SH-SY5Y (cell line): Measurements from ENCODE around the gene RBM34.

ENCODE experiments used
- GATA2 ChIP-seq: IDR thresholded peaks from 2 replicates; pipeline ENCODE4 v1.6.1; 2011; ENCODE audit warnings: mild to moderate bottlenecking, low read depth, low read length
- GATA3 ChIP-seq: IDR thresholded peaks from 2 replicates; pipeline ENCODE4 v1.6.1; 2011; ENCODE audit warnings: low read depth, mild to moderate bottlenecking, low read length, moderate library complexity

Gene RBM34, protein sequence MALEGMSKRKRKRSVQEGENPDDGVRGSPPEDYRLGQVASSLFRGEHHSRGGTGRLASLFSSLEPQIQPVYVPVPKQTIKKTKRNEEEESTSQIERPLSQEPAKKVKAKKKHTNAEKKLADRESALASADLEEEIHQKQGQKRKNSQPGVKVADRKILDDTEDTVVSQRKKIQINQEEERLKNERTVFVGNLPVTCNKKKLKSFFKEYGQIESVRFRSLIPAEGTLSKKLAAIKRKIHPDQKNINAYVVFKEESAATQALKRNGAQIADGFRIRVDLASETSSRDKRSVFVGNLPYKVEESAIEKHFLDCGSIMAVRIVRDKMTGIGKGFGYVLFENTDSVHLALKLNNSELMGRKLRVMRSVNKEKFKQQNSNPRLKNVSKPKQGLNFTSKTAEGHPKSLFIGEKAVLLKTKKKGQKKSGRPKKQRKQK

DNA sequence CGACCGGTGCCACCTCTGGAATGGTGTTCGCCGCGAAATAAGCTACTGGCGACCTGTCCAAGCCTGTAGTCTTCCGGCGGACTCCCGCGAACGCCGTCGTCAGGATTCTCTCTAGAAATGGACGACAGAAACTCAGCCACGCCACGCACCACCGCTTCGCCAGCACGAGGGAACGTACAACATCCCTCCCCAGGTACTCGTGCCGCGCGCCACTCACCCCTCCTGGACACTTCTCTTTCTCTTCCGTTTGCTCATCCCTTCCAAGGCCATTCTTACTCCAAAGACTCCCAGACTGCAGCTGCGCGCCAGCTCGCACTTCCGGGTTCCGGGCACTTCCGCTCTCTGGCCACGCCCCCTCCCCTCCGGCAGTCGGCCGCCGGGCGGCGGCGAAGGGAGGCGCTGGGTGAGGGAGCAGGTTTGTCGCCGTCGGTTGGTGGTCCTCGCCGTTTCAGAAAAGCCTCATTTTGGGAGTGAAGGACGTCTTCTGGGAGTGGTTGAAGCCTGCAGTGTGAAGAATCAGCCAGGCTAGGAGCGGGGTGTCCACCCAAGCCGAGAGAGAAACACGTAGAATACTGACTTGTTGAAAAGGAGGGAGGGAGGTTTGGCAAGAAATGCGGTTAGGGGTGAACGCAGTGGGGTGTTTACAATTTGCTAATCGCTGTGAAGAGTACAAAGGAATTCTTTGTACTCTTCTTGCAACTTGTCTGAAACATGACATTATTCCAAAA is at the start of gene RBM34:
TSS of gene RBM34 (minus strand) at position 294 of the 728 bp plus-strand sequence. CDS start at position 270, 24 bp downstream.
- no peak for TF ChIP-seq GATA2
- TF ChIP-seq GATA3, result no peak

DNA sequence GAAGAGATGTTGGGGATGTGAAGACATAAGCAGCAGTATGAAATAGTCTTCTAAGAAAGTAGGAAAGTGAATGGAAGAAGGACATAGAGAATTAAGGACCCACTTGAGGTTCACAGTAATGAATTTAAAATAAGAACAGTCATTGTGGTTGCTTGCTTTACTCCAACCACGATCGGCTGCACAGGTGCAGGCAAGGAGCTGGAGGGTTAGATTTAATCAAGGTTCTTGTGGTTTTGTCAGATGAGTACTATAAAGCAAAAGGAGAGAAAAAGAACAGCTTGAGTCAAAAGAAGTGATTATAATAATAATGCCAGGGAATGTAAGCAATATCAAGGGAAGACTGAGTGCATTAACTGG is 46.1 kb upstream of the RBM34 start:
- TF ChIP-seq GATA3 (no peak), GATA2 (no peak)

DNA sequence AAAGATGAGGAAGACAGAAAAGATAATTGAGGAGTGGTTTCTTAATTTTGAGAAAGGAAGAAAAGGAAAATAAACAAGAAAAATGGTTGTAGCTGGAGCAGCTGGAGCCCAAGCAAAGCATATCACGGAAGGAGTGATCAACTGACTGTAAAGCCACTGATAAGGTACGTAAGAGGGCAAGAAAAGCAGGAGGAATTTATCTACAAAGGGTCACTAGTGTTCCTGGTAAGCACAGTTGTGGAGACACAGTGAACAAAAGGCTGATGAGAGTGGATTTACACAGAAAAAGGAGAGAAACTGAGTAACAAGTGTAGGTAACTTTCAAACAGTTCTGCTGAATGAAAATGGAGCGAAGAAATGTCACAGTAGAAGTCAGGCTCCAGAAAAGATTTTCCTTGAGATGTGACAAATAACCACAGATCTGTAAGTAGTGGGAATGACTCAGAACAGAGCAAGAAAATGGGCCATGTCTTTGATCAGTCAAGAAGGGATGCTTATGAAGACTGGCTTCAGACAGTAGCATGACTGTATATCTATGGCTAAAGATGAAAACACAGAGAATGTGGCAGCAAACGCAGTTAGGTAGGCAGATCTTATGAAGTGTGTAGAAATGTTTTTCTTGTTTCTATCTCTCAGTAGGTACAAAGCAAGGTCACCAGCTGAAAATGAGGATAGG is 45.6 kb upstream of the RBM34 start:
- TF ChIP-seq GATA2 (no peak), GATA3 (no peak)

DNA sequence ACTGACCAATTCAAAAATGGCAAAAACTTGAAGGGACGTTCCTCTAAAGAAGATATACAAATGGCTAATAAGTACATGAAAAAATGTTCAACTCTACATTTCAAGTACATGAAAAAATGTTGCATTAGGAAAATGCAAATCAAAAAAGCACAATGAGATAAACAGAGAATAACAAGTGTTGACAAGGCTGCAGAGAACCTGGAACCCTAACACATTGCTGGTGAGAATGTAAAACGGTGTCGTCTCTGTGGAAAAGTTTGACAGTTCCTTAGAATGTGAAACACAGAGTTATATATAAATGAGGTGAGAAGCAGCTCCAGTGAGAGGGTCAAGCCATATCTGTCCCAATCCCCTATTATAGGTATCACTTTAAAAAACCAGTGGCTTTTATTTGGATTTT is 44.6 kb upstream of the RBM34 start:
- TF ChIP-seq GATA2, result no peak
- no peak for TF ChIP-seq GATA3

DNA sequence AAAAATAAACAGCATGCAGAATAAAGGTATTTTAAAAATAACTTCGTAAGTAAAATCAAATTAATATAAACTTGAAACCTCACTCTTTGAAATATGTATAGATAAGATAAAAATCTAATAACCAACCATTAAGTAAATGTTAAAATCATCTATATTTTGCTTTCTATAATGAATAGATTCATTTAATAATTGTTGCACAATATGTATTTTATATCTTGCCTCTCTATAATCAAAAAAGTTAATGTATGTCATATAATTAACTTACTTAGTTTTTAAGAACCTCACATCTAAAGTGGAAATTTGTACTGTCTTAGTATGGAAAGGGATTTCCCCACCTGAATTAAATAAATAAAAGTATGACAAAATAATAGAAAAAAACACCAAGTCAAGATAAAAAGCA is 42.4 kb upstream of the RBM34 start:
- TF ChIP-seq GATA2 (no peak), GATA3 (no peak)

DNA sequence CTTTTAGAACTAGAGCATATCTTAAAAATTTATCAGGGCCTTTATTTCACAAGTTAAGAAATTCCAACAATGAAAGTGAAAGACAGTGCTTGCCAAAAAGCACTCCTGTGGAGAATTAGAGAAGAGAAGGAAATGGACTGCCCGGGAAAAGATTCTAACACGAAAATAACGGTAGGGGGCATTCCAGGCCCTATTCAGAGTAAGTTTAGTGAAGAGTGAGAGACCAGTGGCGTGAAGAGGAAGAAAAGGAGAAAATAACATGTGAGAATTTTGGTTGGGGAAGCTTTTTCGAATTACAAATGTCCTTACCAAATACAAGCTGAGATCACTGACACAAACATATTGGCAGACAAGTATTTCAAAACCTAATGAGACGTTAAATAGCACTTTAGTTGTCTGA is 38.4 kb upstream of the RBM34 start:
- TF ChIP-seq GATA3 (no peak), GATA2 (no peak)

DNA sequence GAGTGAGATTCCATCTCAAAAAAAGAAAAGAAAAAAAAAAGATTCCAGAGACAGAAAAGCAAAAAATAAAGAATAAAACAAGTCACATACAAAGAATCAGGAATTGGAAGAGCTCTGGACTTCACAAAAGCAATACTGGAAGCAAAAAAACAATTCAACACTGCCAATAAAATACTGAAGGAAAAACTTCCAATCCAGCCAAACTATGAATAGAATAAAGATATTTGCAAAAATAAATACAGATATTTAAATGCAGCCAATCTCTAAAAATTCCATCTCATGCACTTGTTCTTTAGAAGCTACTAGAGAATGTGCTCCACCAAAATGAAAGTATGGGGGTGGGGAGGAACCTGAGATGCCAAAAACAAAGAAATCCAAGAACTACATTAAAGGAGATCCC is 29.4 kb upstream of the RBM34 start:
- TF ChIP-seq GATA3 (no peak), GATA2 (no peak)

DNA sequence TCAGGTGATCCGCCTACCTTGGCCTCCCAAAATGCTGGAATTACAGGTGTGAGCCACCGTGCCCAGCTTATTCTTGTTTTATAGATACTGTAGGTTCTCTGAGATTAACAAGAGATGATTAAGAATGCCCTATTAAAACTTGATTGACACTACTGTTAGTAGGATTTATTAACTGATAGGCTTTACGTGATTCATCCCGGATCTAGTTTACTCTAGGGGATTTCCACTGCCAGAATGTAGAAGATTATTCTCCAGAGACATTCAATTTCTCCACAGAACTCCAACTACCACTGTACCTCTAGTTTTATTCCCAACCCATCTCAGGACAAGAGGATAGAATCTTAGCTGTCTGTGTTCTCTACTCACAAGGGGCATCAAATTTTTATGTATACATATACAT is 26.3 kb upstream of the RBM34 start:
- TF ChIP-seq GATA3 (no peak), GATA2 (no peak)

DNA sequence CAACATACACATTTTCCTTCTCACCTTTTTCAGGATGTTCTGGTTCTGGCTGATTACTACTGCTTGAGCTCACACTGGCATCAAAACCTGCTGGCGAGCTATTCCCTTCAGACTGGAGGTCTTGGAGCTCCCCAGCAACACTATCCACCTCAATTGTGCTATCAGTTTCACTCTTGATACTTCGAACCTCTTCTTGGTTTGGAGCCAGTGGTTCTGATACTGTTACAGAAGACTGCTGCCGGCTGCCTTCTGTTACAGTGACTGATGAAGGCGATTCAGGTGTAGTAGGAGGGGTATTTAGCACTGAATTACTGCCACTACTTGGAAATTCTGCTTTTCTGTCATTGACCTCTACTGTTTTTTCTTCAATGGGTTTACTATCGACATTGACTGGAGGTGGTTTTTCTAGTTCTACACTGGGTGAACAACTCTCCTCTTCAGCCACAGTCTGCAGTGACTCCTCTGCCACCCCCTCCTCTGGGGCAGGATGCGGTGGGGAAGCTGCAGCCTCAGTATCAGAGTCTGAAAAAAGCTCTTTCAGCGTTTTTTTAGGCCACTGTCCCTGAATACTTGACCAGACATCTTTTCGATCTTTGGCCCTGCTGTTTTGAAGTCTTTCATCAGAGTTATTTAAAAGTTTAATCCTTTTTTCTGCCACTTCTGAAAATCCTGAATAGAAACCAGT is 20.7 kb upstream of the RBM34 start:
- TF ChIP-seq GATA3, result no peak
- no peak for TF ChIP-seq GATA2

DNA sequence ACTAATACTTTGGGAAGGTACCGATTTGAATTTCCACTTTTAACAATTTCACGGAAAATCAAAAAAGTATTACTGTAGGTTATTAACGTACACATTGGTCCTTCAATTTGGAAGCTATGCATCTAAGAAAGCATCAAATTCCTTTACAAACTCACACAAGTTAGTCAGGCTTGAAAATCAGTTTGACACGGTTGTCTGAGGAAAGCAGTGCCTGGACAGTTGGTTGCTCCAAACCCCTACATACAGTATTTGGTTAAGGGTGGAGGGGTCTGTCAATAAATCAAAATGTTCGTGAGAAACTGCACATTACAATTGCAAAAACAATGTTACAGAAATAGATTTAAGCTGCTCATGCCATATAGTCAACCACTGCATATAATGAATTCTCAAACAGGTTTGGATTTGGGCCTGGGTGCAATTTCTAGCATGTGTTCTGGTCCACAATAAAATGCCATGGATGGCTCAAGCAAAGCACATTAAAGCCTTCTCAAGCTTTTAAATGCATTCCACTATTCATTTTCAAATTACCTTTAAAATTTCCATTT is 19.9 kb upstream of the RBM34 start:
- TF ChIP-seq GATA2 (no peak), GATA3 (no peak)

DNA sequence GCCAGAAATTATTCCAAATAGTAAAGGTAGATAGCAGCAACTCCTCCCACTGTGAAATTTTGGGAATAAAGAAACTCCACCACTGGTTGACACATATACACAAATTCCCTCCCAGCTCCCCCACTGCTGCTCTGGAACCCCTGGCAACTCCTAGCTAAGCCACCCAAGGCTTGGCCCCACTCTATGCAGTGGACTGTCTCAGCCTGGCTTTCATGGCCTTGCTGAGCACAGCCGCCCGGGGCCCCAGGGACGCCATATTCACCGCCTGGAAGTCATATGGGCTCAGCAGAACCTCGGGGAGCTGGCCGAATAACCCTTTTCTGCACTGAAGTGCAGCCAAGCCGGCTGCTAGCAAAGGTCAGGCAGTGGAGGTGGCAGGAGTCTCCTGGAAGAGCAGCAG is 15.4 kb upstream of the RBM34 start:
- no peak for TF ChIP-seq GATA2
- TF ChIP-seq GATA3, result no peak

DNA sequence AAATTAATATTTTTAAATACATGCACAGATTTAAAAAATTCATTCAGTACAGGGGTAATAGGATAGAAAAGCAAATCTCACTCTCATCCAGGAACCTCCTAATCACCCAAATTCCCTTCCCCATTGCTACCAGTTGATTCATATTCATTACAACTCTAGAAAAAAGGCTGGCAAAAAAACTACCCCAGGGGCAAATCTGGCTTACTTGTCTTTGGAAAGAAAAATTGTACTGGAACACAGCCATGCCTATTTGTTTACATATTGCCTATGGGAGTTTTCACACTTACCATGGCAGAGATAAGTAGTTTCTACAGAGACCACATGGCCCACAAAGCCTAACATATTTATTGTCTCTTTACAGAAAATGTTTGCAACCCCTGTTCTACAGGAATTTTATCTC is 8.9 kb upstream of the RBM34 start:
- TF ChIP-seq GATA2 (no peak), GATA3 (no peak)

DNA sequence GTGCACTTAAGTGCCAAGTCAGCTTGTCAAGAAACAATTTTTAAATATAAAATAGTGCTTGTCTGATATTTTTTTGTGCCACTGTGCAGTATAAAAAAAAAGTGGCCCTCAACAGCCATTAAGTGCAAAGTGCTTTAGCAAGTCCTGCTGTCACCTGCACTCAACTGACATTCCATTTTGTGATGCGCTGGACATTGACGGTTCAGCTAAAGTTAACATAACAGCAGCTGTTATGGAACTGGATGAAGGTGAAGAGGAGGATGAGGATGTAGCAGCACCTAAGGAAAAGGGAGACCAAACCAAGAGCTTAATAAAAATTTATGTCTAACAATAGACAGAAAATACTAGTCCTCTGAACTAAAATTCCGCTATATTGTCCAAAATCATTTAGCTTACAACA is 7.3 kb upstream of the RBM34 start:
- no peak for TF ChIP-seq GATA2
- no peak for TF ChIP-seq GATA3
